ENCODE results near the gene ERG. TPM values are rescaled to one million over a fixed set of nuclear protein-coding genes. Genes with fewer than 3 reads are reported as not detected.

The ERG gene
- total RNA-seq, 1 experiment from 2014 or later, result not detected

DNA sequence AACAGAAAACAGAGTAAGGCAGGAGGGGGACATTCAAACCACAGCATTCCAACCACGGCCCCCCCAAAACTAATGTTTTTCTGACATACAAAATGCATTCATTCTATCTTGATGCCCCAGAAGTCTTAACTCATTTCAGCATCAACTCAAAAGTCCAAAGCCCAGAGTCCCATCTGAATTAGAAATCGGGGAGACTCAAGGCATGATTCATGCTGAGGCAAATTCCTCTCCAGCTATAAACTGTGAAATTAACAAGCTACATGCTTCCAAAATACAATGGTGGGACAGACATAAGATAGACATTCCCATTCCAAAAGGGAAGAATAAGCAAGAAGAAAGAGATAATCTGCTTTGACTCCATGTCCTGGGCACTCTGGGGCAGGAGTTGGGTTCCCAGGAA is 167.6 kb downstream of the ERG start:
- H3K27me3 ChIP-seq (replicated peaks; ENCODE audit: control insufficient read depth, insufficient read depth, low read length), result no peaks in the 10 kb centered on the region; the same call in 1 of the 2 replicates
- no peak overlapping the region for H3K27ac Mint-ChIP-seq (ENCODE audit: unreplicated experiment)

More for the DNA sequence above, 167.6 kb downstream of the ERG start:
- Mint-ChIP-seq H3K36me3 (ENCODE audit: insufficient read depth, unreplicated experiment) (no peaks in the 10 kb centered on the region), H3K4me3 (ENCODE audit: unreplicated experiment) (no peak overlapping the region), H3K4me1 (ENCODE audit: low read depth, unreplicated experiment) (no peaks in the 10 kb centered on the region), H3K27me3 (ENCODE audit: insufficient read depth, unreplicated experiment) (peaks cover 6% of the 10 kb centered on the region), H3K9me3 (ENCODE audit: unreplicated experiment) (no peaks in the 10 kb centered on the region)
- no peak for DNase-seq
- intact Hi-C loops (cut with micrococcal nuclease; ENCODE audit: unreplicated experiment), result no loop called here
- BruUV-seq (replicated peaks), result no TSS peak
- ChIA-PET CTCF (no interaction called here), POLR2A (no interaction called here)
- no peak overlapping the region for H3K4me3 ChIP-seq (ENCODE audit: low read depth, low read length)
- no peaks in the 10 kb centered on the region for H3K36me3 ChIP-seq (ENCODE audit: control insufficient read depth, insufficient read depth, low read length)
- no peaks in the 10 kb centered on the region for H3K9me3 ChIP-seq
- TF ChIP-seq, protein P1, sequence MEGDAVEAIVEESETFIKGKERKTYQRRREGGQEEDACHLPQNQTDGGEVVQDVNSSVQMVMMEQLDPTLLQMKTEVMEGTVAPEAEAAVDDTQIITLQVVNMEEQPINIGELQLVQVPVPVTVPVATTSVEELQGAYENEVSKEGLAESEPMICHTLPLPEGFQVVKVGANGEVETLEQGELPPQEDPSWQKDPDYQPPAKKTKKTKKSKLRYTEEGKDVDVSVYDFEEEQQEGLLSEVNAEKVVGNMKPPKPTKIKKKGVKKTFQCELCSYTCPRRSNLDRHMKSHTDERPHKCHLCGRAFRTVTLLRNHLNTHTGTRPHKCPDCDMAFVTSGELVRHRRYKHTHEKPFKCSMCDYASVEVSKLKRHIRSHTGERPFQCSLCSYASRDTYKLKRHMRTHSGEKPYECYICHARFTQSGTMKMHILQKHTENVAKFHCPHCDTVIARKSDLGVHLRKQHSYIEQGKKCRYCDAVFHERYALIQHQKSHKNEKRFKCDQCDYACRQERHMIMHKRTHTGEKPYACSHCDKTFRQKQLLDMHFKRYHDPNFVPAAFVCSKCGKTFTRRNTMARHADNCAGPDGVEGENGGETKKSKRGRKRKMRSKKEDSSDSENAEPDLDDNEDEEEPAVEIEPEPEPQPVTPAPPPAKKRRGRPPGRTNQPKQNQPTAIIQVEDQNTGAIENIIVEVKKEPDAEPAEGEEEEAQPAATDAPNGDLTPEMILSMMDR (IDR thresholded peaks at IDR 0.05; ENCODE audit: insufficient read depth in 1 of 2, low read depth in 1 of 2, low read length in 1 of 2, severe bottlenecking in 1 of 2, unreplicated experiment in 1 of 2), result no peak
- no peaks in the 10 kb centered on the region for H3K4me1 ChIP-seq

Other genes starting within 250 kb of the ERG start
- gene KCNJ15, start 241.5 kb downstream of the ERG start, total RNA-seq (2022), result not detected in 2 replicates